Astrocyte of the hippocampus (primary cell): Measurements from ENCODE around the gene ZBTB43.
A peak's percentile ranks its signal among the peaks of the same experiment; 100 is the strongest.
"Not testable (repeated sequence)": the region's sequence is repeated elsewhere in the genome, so short reads cannot be mapped to it uniquely, and the experiment has no call there.

Source experiments
- DNase-seq: peaks from one replicate; pipeline ENCODE4 v3.0.0; 2011; ENCODE audit warnings: low read depth, low spot score

Gene ZBTB43

GRCh38 chr9:126804696-126805553 is at the start of gene ZBTB43:
Gene ZBTB43 (plus strand): TSS chr9:126805040. CDS start chr9:126832510, 27,470 bp downstream.
- peak; percentile 98 for DNase-seq

GRCh38 chr9:126755317-126755875 is 49.4 kb upstream of the ZBTB43 start:
- no peak for DNase-seq

- DNase-seq: no peak
These were observed 48.6 kb upstream of the ZBTB43 start for GRCh38 chr9:126756238-126756637.

GRCh38 chr9:126756876-126757415 is 47.9 kb upstream of the ZBTB43 start:
- DNase-seq: no peak

GRCh38 chr9:126758916-126759585 is 45.8 kb upstream of the ZBTB43 start:
- no peak for DNase-seq

GRCh38 chr9:126761274-126761673 is 43.6 kb upstream of the ZBTB43 start:
- DNase-seq: no peak

- DNase-seq: no peak
These were observed 41.6 kb upstream of the ZBTB43 start for GRCh38 chr9:126763130-126763764.

GRCh38 chr9:126773004-126773607 is 31.7 kb upstream of the ZBTB43 start:
- no peak for DNase-seq

GRCh38 chr9:126775926-126776325 is 28.9 kb upstream of the ZBTB43 start:
- DNase-seq: no peak

GRCh38 chr9:126777733-126778132 is 27.1 kb upstream of the ZBTB43 start:
- no peak for DNase-seq

GRCh38 chr9:126778141-126778540 is 26.7 kb upstream of the ZBTB43 start:
- DNase-seq: no peak

GRCh38 chr9:126778696-126779095 is 26.1 kb upstream of the ZBTB43 start:
- DNase-seq: not testable (repeated sequence)

- peak; percentile 92 for DNase-seq
These were observed 23.4 kb upstream of the ZBTB43 start for GRCh38 chr9:126781186-126782052.

- no peak for DNase-seq
These were observed 22.8 kb upstream of the ZBTB43 start for GRCh38 chr9:126782053-126782388.

GRCh38 chr9:126783949-126784348 is 20.9 kb upstream of the ZBTB43 start:
- DNase-seq: no peak

GRCh38 chr9:126784401-126784800 is 20.4 kb upstream of the ZBTB43 start:
- DNase-seq: no peak

GRCh38 chr9:126784841-126785240 is 20.0 kb upstream of the ZBTB43 start:
- not testable (repeated sequence) for DNase-seq

- DNase-seq: no peak
These were observed 16.8 kb upstream of the ZBTB43 start for GRCh38 chr9:126788046-126788445.

GRCh38 chr9:126788634-126789349 is 16.0 kb upstream of the ZBTB43 start:
- DNase-seq: peak; percentile 50

- no peak for DNase-seq
These were observed 14.3 kb upstream of the ZBTB43 start for GRCh38 chr9:126790561-126790960.
